Stimulated activated naive B cell treated with anti-CD40 and anti-IgM and Interleukin-4, amounts not matched to agents 10 μg/mL and 1 μg/mL and 100 μg/mL, for 72 hours (primary cell): ENCODE data around the gene COL19A1.
A peak's percentile ranks its signal among the peaks of the same experiment; 100 is the strongest.
"Not testable (repeated sequence)": the region's sequence is repeated elsewhere in the genome, so short reads cannot be mapped to it uniquely, and the experiment has no call there.

Source experiments
- ATAC-seq, 2 donors: fragments of 150-1000 bp; cut with Tn5 transposase; replicated peaks; 2 replicates each; pipeline ENCODE4 v1.10.0; 2021; ENCODE audit warnings: moderate library complexity in 1 of 2
- DNase-seq: peaks from one replicate; pipeline ENCODE4 v3.0.0; 2021
- H3K27ac Mint-ChIP-seq: one replicate; pipeline ENCODE4 v1.8.0; 2022; ENCODE audit warnings: mild to moderate bottlenecking, mixed read lengths
- H3K27me3 Mint-ChIP-seq, 2 donors: one replicate each; pipeline ENCODE4 v1.8.0; 2022; ENCODE audit warnings: mixed read lengths in 2 of 2
- H3K36me3 Mint-ChIP-seq, 2 donors: one replicate each; pipeline ENCODE4 v1.8.0; 2022; ENCODE audit warnings: mixed read lengths in 2 of 2, mild to moderate bottlenecking in 1 of 2
- H3K4me1 Mint-ChIP-seq, 2 donors: one replicate each; pipeline ENCODE4 v1.8.0; 2022; ENCODE audit warnings: mixed read lengths in 2 of 2, mild to moderate bottlenecking in 1 of 2
- H3K4me3 Mint-ChIP-seq, 2 donors: one replicate each; pipeline ENCODE4 v1.8.0; 2022; ENCODE audit warnings: mild to moderate bottlenecking in 2 of 2, mixed read lengths in 2 of 2, moderate library complexity in 1 of 2
- H3K9me3 Mint-ChIP-seq, 2 donors: one replicate each; pipeline ENCODE4 v1.8.0; 2022; ENCODE audit warnings: mixed read lengths in 2 of 2, mild to moderate bottlenecking in 1 of 2

Gene COL19A1

GRCh38 chr6:69895396-69895795, 29.0 kb downstream of the COL19A1 start:
- peaks cover 1 to 5% of the 10 kb centered on the region in 2 donors for H3K9me3 Mint-ChIP-seq
- H3K27ac Mint-ChIP-seq = peak overlapping the region; percentile 31
- ATAC-seq (peak in 1 of 2 donors; percentile 12), DNase-seq (no peak)
- peaks cover 20 to 26% of the 10 kb centered on the region in 2 donors for H3K36me3 Mint-ChIP-seq
- no peaks in the 10 kb centered on the region for H3K27me3 Mint-ChIP-seq
- H3K4me3 Mint-ChIP-seq = no peak overlapping the region
- peaks cover 15 to 38% of the 10 kb centered on the region in 2 donors for H3K4me1 Mint-ChIP-seq

DNA sequence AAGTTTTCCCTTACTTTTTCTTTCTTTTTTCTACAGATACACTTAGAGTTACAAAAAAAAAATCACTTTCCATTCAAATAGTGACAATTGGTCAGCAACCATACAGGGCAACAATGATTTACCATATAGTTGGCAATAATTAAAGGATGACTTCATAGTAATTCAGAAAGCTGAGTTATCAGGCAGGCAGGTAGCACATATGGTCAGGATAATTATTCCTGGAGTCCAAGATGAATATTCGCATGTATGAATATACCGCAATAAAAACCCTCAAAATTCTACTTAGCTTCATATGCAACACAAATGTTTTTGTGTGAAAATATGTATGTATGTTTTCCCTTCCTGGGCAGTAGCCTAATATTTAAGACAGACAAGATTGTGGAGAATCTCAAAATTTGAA, 34.5 kb downstream of the COL19A1 start:
- Mint-ChIP-seq H3K36me3 (peaks cover 20 to 41% of the 10 kb centered on the region in 2 donors), H3K9me3 (peaks cover 0 to 2% of the 10 kb centered on the region in 2 donors), H3K4me3 (no peak overlapping the region), H3K4me1 (peaks cover 10 to 15% of the 10 kb centered on the region in 2 donors), H3K27ac (no peak overlapping the region), H3K27me3 (no peaks in the 10 kb centered on the region)
- DNase-seq (no peak), ATAC-seq (no peak)

- Mint-ChIP-seq H3K9me3 (no peaks in the 10 kb centered on the region), H3K4me3 (no peak overlapping the region), H3K27me3 (no peaks in the 10 kb centered on the region), H3K36me3 (peaks cover 21 to 42% of the 10 kb centered on the region in 2 donors), H3K4me1 (peaks cover 10 to 15% of the 10 kb centered on the region in 2 donors), H3K27ac (no peak overlapping the region)
- DNase-seq (no peak), ATAC-seq (no peak)
These were observed 35.0 kb downstream of the COL19A1 start for GRCh38 chr6:69901361-69901760.

GRCh38 chr6:69907981-69908498, 41.7 kb downstream of the COL19A1 start:
- Mint-ChIP-seq H3K27me3 (no peaks in the 10 kb centered on the region), H3K4me3 (no peak overlapping the region), H3K4me1 (peaks cover 17 to 29% of the 10 kb centered on the region in 2 donors), H3K36me3 (peaks cover 30 to 45% of the 10 kb centered on the region in 2 donors), H3K27ac (no peak overlapping the region), H3K9me3 (no peaks in the 10 kb centered on the region)
- DNase-seq = no peak
- no peak for ATAC-seq

DNA sequence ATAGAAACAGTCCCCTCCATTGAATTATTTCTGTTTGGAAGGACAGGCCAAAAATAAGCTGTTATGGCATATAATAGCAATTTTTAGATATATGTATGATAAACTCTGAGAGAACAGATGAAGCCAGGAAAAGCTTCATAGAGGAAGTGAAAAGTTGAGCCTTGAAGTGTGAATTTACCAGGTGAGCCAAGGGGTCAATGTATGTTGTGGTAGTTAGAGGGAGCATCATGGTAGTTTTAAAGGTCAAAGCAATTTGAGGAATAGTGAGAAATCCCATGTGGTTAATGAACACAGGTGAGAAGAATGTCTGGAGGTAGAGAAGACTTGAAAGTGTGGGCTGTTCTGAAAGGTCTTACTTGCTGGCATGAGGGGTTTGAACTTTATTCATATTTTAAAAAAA, 47.0 kb downstream of the COL19A1 start:
- Mint-ChIP-seq H3K4me3 (peak overlapping the region; percentile 0 to 1), H3K27me3 (no peaks in the 10 kb centered on the region), H3K36me3 (peaks cover 20 to 31% of the 10 kb centered on the region in 2 donors), H3K4me1 (peaks cover 25 to 36% of the 10 kb centered on the region in 2 donors), H3K27ac (no peak overlapping the region), H3K9me3 (peaks cover 4 to 5% of the 10 kb centered on the region in 2 donors)
- no peak for DNase-seq
- peak in 1 of 2 donors; percentile 46 for ATAC-seq

- H3K36me3 Mint-ChIP-seq = peaks cover 20 to 31% of the 10 kb centered on the region in 2 donors
- H3K4me1 Mint-ChIP-seq = peaks cover 27 to 43% of the 10 kb centered on the region in 2 donors
- no peak overlapping the region for H3K4me3 Mint-ChIP-seq
- peaks cover 5 to 6% of the 10 kb centered on the region in 2 donors for H3K9me3 Mint-ChIP-seq
- H3K27ac Mint-ChIP-seq = no peak overlapping the region
- ATAC-seq (no peak), DNase-seq (no peak)
- H3K27me3 Mint-ChIP-seq = no peaks in the 10 kb centered on the region
These were observed 47.7 kb downstream of the COL19A1 start for GRCh38 chr6:69914015-69914485.

DNA sequence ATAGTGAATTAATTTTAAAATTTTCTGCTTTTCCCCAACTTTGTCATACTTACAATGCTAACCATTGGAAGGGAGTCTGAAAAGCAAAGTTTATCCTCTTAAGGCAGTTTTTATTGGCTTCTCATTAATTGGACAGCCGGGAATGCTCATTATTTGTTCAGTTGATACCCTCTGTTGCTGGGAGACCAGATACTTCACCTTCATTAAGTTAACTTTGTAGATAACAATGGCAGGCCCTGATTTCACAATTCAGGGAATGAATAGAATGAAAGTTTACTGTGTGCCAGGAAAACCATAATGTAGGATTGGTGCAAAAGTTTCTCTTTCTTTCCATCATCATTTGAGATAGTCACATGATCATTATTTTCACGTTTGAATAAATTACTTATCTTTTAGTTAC, 49.0 kb downstream of the COL19A1 start:
- H3K27me3 Mint-ChIP-seq = no peaks in the 10 kb centered on the region

DNA sequence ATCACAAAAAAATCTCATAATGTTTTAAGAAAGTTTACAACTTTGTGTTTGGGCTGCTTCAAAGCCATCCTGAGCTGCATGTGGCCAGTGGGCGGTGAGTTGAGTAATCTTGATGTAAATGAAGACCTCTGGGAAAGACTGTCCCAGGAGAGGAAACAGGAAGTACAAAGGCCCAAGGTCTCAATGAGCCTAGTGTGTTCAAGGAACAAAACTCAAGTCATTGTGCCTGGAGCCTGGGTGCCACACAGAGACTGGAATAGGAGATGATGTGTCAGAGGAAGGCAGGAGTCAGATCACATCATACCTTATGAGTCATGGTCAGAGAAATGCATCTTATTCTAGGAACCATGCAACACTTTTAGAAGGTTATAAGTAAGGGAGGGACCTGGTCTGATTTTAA, 51.5 kb downstream of the COL19A1 start:
- ATAC-seq (peak; percentile 88 to 94), DNase-seq (peak; percentile 35)
- Mint-ChIP-seq H3K9me3 (peaks cover 5 to 6% of the 10 kb centered on the region in 2 donors), H3K36me3 (peaks cover 11 to 16% of the 10 kb centered on the region in 2 donors), H3K4me3 (peak overlapping the region; percentile 15 to 20), H3K27me3 (no peaks in the 10 kb centered on the region), H3K27ac (peak overlapping the region; percentile 75), H3K4me1 (peaks cover 17 to 31% of the 10 kb centered on the region in 2 donors)

More for the DNA sequence above, 49.0 kb downstream of the COL19A1 start:
- peaks cover 5 to 6% of the 10 kb centered on the region in 2 donors for H3K9me3 Mint-ChIP-seq
- H3K36me3 Mint-ChIP-seq = peaks cover 20 to 25% of the 10 kb centered on the region in 2 donors
- H3K4me1 Mint-ChIP-seq = peaks cover 27 to 44% of the 10 kb centered on the region in 2 donors
- no peak for ATAC-seq
- no peak overlapping the region for H3K27ac Mint-ChIP-seq
- H3K4me3 Mint-ChIP-seq = no peak overlapping the region
- no peak for DNase-seq

GRCh38 chr6:69918813-69919475, 52.6 kb downstream of the COL19A1 start:
- Mint-ChIP-seq H3K27ac (no peak overlapping the region), H3K27me3 (no peaks in the 10 kb centered on the region), H3K4me3 (no peak overlapping the region), H3K36me3 (peaks cover 19 to 23% of the 10 kb centered on the region in 2 donors), H3K9me3 (peaks cover 5 to 6% of the 10 kb centered on the region in 2 donors), H3K4me1 (peaks cover 12 to 22% of the 10 kb centered on the region in 2 donors)
- no peak for DNase-seq
- ATAC-seq = no peak

- not testable (repeated sequence) for H3K4me3 Mint-ChIP-seq, H3K9me3 Mint-ChIP-seq, H3K27me3 Mint-ChIP-seq, H3K27ac Mint-ChIP-seq, DNase-seq, ATAC-seq
- H3K36me3 Mint-ChIP-seq = peaks cover 30 to 41% of the 10 kb centered on the region in 2 donors
- peaks cover 10 to 20% of the 10 kb centered on the region in 2 donors for H3K4me1 Mint-ChIP-seq
These were observed 54.7 kb downstream of the COL19A1 start for GRCh38 chr6:69921066-69921465.

DNA sequence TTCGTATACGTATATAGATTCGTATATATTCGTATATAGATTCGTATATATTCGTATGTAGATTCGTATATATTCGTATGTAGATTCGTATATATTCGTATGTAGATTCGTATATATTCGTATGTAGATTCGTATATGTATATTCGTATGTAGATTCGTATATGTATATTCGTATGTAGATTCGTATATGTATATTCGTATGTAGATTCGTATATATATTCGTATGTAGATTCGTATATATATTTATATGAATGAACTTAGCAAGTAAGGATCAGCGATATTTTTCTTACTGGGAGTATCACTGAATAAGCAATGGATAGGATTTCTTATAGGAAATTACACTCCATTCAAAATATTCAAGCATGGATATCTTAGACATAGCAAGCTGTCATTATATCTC, 55.3 kb downstream of the COL19A1 start:
- not testable (repeated sequence) for H3K4me3 Mint-ChIP-seq, H3K27ac Mint-ChIP-seq, H3K27me3 Mint-ChIP-seq, ATAC-seq, DNase-seq
- Mint-ChIP-seq H3K36me3 (peaks cover 34 to 46% of the 10 kb centered on the region in 2 donors), H3K4me1 (peaks cover 13 to 20% of the 10 kb centered on the region in 2 donors), H3K9me3 (peaks cover 9 to 11% of the 10 kb centered on the region in 2 donors)

DNA sequence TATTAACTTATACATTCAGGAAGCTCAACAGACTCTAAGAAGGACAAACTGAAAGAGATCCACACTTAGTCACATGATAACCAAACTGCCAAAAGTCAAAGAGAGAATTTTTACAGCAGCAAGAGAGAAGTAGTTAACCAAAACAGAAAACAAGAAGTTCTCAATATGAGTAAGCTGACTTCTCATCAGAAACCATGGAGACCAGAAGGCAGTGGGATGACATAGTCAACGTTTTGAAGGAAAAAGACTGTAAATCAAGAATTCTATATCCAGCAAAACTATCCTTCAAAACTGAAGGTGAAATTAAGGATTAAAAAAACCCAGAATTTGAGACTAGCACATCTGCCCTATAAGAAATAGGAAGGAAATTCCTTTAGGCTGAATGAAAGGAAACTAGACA, 60.4 kb downstream of the COL19A1 start:
- ATAC-seq (peak; percentile 42 to 65), DNase-seq (no peak)
- peak overlapping the region; percentile 62 for H3K27ac Mint-ChIP-seq
- no peaks in the 10 kb centered on the region for H3K27me3 Mint-ChIP-seq
- H3K36me3 Mint-ChIP-seq = peaks cover 47 to 59% of the 10 kb centered on the region in 2 donors
- no peak overlapping the region for H3K4me3 Mint-ChIP-seq
- H3K9me3 Mint-ChIP-seq = peaks cover 10% of the 10 kb centered on the region in 2 donors
- peaks cover 0 to 3% of the 10 kb centered on the region in 2 donors for H3K4me1 Mint-ChIP-seq

DNA sequence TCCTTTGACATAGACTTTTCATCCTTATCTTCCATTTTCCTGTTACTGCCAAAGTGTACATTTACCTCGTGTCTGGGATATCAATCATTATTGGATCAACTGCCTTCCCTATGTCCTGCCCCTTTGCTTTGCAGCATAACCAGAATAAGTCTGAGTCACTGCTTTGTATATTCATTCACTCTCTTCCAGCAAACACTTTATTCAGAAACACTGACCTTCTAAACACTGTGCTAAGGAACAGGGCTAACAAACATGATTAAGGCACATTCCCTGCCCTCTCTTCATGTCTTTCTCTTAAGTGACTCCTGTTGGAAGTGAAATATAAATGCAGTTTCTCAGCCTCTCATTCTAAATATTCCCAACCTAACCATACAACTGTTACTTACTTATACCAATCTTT, 66.9 kb downstream of the COL19A1 start:
- peaks cover 5 to 18% of the 10 kb centered on the region in 2 donors for H3K4me1 Mint-ChIP-seq
- H3K36me3 Mint-ChIP-seq = peaks cover 18 to 26% of the 10 kb centered on the region in 2 donors
- ATAC-seq = peak in 1 of 2 donors; percentile 29
- H3K27ac Mint-ChIP-seq = no peak overlapping the region
- peaks cover 0 to 4% of the 10 kb centered on the region in 2 donors for H3K9me3 Mint-ChIP-seq
- no peak overlapping the region for H3K4me3 Mint-ChIP-seq
- no peaks in the 10 kb centered on the region for H3K27me3 Mint-ChIP-seq
- no peak for DNase-seq

GRCh38 chr6:69935079-69935478, 68.7 kb downstream of the COL19A1 start:
- H3K4me3 Mint-ChIP-seq = no peak overlapping the region
- no peaks in the 10 kb centered on the region for H3K27me3 Mint-ChIP-seq
- H3K4me1 Mint-ChIP-seq = peaks cover 5 to 18% of the 10 kb centered on the region in 2 donors
- H3K36me3 Mint-ChIP-seq = peaks cover 10 to 21% of the 10 kb centered on the region in 2 donors
- no peaks in the 10 kb centered on the region for H3K9me3 Mint-ChIP-seq
- DNase-seq (no peak), ATAC-seq (no peak)
- H3K27ac Mint-ChIP-seq = no peak overlapping the region
